ENCODE results near the gene ARL6IP1. TPM values are rescaled to one million over a fixed set of nuclear protein-coding genes. Genes with fewer than 3 reads are reported as not detected.

Gene ARL6IP1
- total and polyA plus RNA-seq, 2 of the 13 experiments (the other 11 are each of a cell fraction or from before 2014, with no cell fraction given): 263 to 373 TPM

DNA sequence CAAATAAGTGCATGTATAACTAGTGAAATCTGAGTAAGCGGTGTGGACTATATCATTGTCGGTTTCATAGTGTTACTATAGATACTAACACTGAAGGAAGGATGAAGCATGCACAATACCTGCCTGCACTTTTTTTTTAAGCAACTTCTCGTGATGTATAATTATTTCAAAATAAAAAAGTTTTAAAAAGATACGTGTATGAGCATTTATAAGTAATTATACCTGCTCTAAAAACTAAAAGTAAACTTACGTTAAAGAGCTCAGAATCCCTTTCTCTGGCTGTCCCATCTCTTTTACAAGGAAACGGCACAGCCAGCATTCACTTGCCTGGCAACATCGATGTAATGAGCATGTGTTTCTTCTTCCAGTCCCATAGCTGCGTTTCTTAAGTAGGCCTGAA is 31.3 kb upstream of the ARL6IP1 start:
- FAIRE-seq (no peak), ATAC-seq (no peak), DNase-seq (ENCODE audit: low spot score) (no peak)
- Histone ChIP-seq H3K4me3 (replicated peaks in 1 of 3; ENCODE audit: insufficient read depth in 1 of 3, low read depth in 2 of 3, low read length in 3 of 3) (no peak overlapping the region), H3K27ac (ENCODE audit: extremely low read length, insufficient read depth, low read length) (no peak overlapping the region), H4K20me1 (ENCODE audit: insufficient read depth, low read length) (no peaks in the 10 kb centered on the region), H3K27me3 (ENCODE audit: control insufficient read depth in 1 of 2, insufficient read depth in 2 of 2, low read length in 2 of 2) (no peaks in the 10 kb centered on the region), H3K4me2 (ENCODE audit: low read depth, low read length) (no peak overlapping the region), H3K9me3 (ENCODE audit: low read length) (no peaks in the 10 kb centered on the region), H3K79me2 (ENCODE audit: insufficient read depth, low read length) (no peaks in the 10 kb centered on the region), H3K36me3 (replicated peaks in 1 of 2; ENCODE audit: control insufficient read depth in 1 of 2, insufficient read depth in 2 of 2, low read length in 2 of 2) (peaks cover 59 to 86% of the 10 kb centered on the region in 2 experiments), H3K4me1 (ENCODE audit: insufficient read depth, low read length) (peaks cover 8% of the 10 kb centered on the region; the same call in 1 of the 2 replicates), H3K9ac (ENCODE audit: insufficient read depth, low read depth, low read length) (no peak overlapping the region), H2AFZ (ENCODE audit: low read length) (no peak overlapping the region)
- ChIA-PET CTCF (ENCODE audit: low intra/inter-chr PET ratio, low total read pairs) (no interaction called here), POLR2A (interaction anchor here (1.5 kb wide), 1 partner anchor 31 kb away, joined by 6 read pairs; the partner anchor contains the start of gene ARL6IP1)
- BruUV-seq (replicated peaks): TSS peak; percentile 3
- WGBS (ENCODE audit: low lambda C conversion rate): 96% methylated on average over 8 of the region's 8 CpGs
- in situ Hi-C loops (cut with HindIII; ENCODE audit: extremely low pct_ligation_motif_present, low pct_unique_long_range_greater_than_20kb): no loop called here
- TF ChIP-seq, protein P1, sequence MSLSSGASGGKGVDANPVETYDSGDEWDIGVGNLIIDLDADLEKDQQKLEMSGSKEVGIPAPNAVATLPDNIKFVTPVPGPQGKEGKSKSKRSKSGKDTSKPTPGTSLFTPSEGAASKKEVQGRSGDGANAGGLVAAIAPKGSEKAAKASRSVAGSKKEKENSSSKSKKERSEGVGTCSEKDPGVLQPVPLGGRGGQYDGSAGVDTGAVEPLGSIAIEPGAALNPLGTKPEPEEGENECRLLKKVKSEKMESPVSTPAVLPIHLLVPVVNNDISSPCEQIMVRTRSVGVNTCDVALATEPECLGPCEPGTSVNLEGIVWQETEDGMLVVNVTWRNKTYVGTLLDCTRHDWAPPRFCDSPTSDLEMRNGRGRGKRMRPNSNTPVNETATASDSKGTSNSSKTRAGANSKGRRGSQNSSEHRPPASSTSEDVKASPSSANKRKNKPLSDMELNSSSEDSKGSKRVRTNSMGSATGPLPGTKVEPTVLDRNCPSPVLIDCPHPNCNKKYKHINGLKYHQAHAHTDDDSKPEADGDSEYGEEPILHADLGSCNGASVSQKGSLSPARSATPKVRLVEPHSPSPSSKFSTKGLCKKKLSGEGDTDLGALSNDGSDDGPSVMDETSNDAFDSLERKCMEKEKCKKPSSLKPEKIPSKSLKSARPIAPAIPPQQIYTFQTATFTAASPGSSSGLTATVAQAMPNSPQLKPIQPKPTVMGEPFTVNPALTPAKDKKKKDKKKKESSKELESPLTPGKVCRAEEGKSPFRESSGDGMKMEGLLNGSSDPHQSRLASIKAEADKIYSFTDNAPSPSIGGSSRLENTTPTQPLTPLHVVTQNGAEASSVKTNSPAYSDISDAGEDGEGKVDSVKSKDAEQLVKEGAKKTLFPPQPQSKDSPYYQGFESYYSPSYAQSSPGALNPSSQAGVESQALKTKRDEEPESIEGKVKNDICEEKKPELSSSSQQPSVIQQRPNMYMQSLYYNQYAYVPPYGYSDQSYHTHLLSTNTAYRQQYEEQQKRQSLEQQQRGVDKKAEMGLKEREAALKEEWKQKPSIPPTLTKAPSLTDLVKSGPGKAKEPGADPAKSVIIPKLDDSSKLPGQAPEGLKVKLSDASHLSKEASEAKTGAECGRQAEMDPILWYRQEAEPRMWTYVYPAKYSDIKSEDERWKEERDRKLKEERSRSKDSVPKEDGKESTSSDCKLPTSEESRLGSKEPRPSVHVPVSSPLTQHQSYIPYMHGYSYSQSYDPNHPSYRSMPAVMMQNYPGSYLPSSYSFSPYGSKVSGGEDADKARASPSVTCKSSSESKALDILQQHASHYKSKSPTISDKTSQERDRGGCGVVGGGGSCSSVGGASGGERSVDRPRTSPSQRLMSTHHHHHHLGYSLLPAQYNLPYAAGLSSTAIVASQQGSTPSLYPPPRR (CRISPR knock-in tag; IDR thresholded peaks at IDR 0.05; ENCODE audit: borderline replicate concordance): no peak
- no peak for TF ChIP-seq FOXC1 (CRISPR knock-in tag; IDR thresholded peaks at IDR 0.05; ENCODE audit: borderline replicate concordance)
- TF ChIP-seq PRPF4 (IDR thresholded peaks at IDR 0.05; ENCODE audit: low read depth, low read length, poor library complexity, severe bottlenecking): peak; percentile 27
- TF ChIP-seq RBM22 (optimal IDR thresholded peaks at IDR 0.05; ENCODE audit: low read length): peak; percentile 20
- TF ChIP-seq, protein P2, sequence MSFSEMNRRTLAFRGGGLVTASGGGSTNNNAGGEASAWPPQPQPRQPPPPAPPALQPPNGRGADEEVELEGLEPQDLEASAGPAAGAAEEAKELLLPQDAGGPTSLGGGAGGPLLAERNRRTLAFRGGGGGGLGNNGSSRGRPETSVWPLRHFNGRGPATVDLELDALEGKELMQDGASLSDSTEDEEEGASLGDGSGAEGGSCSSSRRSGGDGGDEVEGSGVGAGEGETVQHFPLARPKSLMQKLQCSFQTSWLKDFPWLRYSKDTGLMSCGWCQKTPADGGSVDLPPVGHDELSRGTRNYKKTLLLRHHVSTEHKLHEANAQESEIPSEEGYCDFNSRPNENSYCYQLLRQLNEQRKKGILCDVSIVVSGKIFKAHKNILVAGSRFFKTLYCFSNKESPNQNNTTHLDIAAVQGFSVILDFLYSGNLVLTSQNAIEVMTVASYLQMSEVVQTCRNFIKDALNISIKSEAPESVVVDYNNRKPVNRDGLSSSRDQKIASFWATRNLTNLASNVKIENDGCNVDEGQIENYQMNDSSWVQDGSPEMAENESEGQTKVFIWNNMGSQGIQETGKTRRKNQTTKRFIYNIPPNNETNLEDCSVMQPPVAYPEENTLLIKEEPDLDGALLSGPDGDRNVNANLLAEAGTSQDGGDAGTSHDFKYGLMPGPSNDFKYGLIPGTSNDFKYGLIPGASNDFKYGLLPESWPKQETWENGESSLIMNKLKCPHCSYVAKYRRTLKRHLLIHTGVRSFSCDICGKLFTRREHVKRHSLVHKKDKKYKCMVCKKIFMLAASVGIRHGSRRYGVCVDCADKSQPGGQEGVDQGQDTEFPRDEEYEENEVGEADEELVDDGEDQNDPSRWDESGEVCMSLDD (CRISPR knock-in tag; IDR thresholded peaks at IDR 0.05; ENCODE audit: borderline replicate concordance): no peak
- TF ChIP-seq SRSF9 (IDR thresholded peaks at IDR 0.05; ENCODE audit: borderline replicate concordance, insufficient read depth, low read depth, low read length, poor library complexity, severe bottlenecking): no peak
- no peak for TF ChIP-seq ZNF720 (CRISPR knock-in tag; IDR thresholded peaks at IDR 0.05)
- TF ChIP-seq CCAR2 (optimal IDR thresholded peaks at IDR 0.05; ENCODE audit: low read depth, low read length): no peak
- intact Hi-C loops (cut with micrococcal nuclease; ENCODE audit: unreplicated experiment): no loop called here
